Stimulated activated CD4-positive, alpha-beta T cell treated with anti-CD3 and anti-CD28 coated beads, Interleukin-2, amount 100 ng/mL, for 24 hours (primary cell): ENCODE data around the gene PNMA8A.

ENCODE experiments used
- DNase-seq, 2 donors: peaks; one replicate each; pipeline ENCODE4 v3.0.0-alpha.2; 2020

PNMA8A gene

DNA sequence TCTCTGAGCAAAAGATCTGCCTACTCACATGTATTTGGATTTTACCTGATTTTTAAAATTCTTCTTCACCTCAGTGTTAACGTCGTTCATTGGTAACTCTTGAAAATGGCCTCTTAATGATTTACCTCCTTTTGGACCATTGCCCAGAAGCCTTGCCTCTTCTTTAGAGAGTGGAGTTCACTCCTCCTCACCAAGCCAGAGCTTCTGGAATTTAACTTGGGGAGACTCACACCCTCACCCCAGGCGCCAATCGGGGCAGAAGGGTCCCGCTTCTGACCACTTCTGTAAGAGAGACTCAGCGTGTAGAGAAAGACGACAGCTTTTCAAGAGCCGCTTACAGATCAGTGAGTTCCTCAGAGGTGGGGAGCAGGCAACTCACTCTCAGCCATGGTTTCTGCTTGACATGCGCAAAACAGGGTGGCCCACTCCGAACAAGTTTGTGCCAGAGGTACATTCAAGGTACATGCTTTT, 45.3 kb downstream of the PNMA8A start:
- DNase-seq, result no peak

DNA sequence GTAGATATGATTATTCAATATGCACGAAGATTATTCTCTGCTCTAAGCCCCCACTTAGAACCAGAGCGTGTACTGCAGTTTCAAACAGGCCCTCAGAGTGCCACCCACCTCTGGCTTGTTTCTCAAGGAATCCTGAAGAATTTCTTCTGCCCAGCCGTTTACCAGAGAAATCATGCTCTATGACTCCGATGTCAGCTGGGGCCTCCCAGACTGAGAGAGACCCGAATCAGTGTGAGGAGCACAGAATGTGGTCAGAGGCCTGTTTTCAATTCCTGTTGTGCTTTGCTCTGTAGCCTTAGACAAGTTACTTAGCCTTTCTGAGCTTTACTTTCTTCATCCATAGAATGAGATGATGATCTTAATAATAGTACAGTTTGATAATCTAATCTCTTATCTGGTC, 48.2 kb downstream of the PNMA8A start:
- no peak for DNase-seq

DNA sequence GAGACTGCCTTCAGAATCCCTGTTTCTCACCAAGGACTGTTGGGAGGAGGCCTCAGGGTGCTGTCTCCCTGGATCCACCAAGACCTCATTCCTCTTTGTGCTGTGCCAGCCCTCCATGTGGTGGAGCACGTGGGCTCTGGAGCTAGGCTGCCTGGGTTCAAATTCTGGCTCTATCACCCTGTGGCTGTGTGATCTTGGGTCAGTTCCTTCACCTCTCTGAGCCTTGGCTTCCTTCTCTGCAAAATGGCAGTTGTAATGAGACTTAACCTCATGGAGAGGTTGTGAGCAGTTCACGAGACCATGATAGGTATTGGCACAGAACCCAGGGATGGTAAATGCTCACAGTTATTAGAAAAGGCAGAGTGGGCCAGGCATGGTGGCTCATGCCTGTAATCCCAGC, 49.0 kb downstream of the PNMA8A start:
- no peak for DNase-seq

DNA sequence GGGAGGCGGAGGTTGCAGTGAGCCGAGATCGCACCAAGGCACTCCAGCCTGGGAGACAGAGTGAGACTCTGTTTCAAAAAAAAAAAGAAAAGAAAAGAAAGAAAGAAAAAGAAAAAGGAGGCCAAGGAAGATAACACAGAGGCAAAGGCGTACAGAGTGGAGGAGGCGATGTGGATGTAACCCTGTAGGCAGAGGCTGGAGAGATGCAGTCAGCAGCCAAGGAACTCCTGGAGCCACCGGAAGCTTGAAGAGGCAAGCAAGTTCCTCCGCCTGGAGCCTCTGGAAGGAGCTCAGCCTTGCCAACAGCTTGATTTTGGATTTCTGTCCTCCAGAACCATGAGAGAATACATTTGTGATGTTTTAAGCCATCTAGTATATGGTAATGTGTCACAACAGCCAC, 51.3 kb downstream of the PNMA8A start:
- no peak for DNase-seq
